Right hindlimb (tissue), 1 donor: ENCODE data around the gene COLEC12.
"Not testable (repeated sequence)": the region's sequence is repeated elsewhere in the genome, so short reads cannot be mapped to it uniquely, and the experiment has no call there.

ENCODE experiments used
- DNase-seq: peaks from one replicate; pipeline ENCODE4 v3.0.0-alpha.2; 2018

COLEC12 gene

GRCh38 chr18:313931-314330 lies 186.6 kb downstream of the COLEC12 start:
- no peak for DNase-seq

DNA sequence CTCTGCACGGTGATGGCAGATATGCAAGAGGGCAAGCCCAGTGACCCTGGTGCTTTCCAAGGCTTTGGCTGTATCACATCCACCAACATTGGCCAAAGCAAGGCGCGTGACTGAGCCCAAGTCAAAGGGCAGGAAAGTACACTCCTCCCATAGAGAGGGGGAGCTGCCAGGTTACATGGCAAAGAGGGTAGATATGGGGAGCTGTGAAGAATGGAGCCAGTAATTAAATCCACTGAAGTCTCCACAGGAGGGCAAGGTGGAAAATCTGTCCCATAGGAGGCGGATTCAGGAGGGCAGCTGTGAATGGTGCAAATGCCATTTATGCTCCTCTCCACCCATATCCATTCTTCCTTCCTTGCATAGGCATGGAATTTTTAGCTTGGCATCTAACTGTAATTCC lies 188.1 kb downstream of the COLEC12 start:
- DNase-seq, result no peak

- no peak for DNase-seq
Measured at GRCh38 chr18:310042-310441, 190.5 kb downstream of the COLEC12 start.

GRCh38 chr18:308086-308485 lies 192.4 kb downstream of the COLEC12 start:
- not testable (repeated sequence) for DNase-seq

DNA sequence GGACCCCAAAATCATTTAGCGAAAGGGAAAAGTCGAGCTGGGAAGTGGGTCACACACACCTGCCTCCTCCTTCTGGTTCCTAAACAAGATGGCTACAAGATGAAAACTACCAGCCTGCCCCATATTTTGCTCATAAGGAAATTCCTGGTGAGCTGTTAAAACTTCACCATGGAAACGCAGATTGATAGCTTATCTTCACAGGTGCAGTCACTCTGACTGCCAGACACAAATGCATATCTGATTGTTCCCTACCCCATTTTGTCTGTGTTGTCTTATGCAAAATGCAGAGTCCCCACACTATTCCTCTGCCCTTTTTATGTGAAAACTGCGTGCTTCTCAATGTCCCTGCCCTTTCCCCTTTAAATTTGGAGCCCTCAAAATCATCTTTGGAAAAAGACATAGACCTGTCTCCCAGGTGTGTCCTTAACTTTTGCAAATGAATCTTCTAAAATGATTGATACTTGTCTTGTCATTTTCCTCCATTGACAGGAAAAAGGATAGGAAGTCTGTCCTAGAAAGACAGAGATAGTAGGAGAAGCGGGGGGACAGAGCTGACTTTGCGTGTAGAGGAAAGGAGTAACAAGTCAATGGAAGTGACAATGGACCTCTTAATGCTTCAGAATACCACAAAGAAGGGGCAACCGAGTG lies 193.8 kb downstream of the COLEC12 start:
- no peak for DNase-seq

DNA sequence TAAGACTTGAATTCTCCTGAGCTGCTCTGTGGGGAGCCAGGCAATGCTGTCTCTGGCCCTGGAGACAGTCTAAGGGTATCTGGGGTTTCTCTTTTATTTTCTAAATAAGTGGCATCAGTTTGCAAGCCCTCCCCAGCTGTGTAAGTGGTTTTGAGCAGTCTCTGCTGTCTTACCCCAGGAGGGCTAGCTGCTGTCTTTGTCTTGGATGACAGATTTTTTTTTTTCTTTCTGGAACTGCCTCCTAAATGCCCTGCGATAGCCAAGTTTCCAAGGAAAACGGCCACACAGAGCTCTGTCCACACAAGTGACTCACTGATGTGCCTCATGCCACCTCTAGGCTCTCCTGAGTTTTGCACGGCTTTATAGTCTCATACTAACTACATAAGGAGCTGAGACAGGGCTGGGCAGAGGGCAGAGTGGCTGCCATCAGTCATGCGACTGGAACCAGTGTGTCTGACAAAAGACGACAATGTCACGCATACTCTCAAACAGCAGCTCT lies 195.4 kb downstream of the COLEC12 start:
- no peak for DNase-seq

DNA sequence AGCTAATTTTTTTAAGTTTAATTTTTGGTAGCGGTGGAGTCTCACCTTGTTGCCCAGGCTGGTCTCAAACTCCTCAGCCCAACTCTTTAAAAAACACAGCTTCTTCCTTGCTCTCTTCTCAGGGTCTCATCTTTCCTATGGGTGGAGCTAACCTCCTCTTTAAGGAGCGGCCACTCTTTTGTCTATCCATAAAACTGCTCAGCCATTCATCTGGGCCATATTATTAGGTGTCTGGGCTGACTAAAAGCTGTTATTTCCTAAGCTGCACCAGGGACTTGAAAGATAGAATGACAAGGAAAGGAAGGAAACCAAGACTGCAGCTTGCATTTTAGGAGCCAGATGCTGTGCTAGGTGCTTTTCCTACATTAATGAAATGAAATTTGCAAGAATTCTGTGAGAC lies 196.9 kb downstream of the COLEC12 start:
- DNase-seq, result no peak

DNA sequence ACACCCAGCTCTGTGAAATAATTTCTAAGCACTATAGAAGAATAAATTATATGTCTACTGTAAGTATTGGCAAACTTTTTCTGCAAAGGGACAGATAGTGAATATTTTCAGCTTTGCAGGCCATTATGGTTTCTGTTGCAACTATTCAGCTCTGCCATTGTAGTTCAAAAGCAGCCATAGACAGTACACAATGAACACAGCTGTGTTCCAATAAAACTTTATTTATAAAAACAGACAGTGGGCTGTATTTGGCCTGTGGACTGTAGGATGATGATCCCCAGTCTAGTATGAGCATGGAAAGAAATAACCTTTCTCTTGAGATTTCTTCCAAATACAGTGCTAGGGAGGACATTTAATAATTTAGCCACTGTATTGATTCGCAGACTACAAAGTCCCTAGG lies 197.5 kb downstream of the COLEC12 start:
- DNase-seq, result no peak

DNA sequence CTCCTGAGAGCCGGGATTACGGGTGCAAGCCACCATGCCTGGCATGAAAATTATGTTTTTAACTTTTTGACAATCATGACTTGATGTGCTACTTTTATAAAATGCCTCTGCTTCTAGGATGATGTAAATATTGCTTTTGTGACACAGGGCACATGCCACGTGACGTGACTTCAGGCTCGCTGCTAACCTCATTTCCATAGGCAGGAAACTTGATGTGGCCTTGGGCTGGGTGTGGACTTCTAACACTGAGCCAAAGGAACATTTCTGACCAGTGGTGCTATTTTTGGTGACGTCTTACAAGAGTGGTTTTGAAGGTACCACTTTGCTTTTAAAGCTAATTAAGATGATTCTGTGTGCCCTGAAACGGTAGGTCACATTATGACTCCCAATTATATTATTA lies 198.4 kb downstream of the COLEC12 start:
- DNase-seq, result no peak

DNA sequence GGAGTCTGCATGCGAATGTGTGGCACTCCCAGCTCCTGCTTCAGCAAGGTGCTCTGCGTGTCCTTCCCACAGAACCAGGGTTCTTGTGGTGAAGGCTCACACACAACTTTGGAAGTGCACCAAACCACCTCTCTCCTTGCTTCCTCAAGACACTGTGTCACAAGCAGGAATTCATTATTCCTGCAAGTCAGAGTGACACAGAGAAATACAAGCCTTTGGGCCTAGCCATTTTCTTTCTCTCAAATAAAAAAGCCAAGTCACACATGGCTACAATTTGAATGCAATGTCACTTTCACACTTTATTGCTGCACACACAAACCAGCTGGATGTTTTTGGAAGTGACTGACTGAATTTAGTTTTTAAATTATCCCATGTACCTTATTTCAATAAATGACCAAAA lies 202.6 kb downstream of the COLEC12 start:
- DNase-seq, result no peak

DNA sequence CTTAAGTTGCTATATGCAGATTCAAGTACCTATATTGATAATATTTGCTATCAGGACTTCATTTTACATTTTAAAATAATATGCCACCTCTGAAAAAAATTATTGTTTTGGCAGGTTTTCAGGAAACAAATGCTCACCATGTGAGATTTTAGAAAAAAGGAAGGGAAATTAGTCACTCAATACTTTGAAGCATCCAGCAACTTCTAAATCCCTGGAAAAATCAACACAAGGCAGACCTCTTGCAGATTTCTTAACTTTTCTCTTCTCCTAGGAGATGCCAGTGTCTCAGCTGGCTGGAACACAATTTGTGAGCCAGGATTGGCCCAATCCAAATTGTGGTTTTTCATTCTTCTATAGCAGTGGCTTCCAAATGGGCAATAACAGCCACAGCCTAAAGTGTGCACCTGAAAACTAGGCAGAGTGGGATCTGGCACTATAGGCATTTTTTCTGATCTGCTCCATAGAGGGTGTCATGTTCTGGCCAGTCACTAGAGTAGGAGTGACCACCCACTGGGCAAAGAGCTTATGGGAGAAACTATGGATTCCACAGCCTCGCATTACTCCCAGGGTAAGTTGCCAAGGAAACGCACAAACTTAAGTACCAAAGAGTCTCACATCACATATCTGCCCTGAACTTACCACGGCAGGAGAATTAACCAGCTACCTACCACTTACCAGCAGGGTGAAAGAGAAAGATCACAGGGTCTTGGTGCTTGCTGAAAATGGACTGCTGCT lies 204.6 kb downstream of the COLEC12 start:
- no peak for DNase-seq

DNA sequence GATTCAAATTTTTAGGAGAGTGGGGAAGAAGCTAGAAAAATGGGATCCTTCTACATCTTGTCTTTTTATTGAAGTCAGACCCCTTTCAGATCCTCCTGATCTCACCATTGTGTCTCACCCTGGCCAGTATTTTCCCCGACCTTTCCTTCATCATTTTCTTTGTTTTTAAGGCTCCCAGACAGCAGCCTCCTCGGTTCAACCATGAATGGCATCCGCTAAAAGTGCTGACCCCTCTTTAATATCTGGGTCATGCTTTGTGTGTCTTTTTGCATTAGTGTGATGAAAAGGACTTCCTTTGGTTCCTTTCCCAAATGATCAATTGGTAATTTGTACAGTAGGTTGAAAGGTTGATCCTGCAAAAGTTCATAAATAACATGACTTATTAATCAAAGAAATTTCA lies 205.9 kb downstream of the COLEC12 start:
- DNase-seq, result no peak

GRCh38 chr18:293536-293935 lies 207.0 kb downstream of the COLEC12 start:
- DNase-seq, result no peak

- no peak for DNase-seq
Measured at GRCh38 chr18:292271-292670, 208.2 kb downstream of the COLEC12 start.

- DNase-seq, result not testable (repeated sequence)
Measured at GRCh38 chr18:289970-290369, 210.5 kb downstream of the COLEC12 start.

GRCh38 chr18:289026-289425 lies 211.5 kb downstream of the COLEC12 start:
- DNase-seq, result no peak

GRCh38 chr18:286515-287310 lies 213.8 kb downstream of the COLEC12 start:
- DNase-seq, result no peak

- DNase-seq, result no peak
Measured at GRCh38 chr18:285817-286216, 214.7 kb downstream of the COLEC12 start.

DNA sequence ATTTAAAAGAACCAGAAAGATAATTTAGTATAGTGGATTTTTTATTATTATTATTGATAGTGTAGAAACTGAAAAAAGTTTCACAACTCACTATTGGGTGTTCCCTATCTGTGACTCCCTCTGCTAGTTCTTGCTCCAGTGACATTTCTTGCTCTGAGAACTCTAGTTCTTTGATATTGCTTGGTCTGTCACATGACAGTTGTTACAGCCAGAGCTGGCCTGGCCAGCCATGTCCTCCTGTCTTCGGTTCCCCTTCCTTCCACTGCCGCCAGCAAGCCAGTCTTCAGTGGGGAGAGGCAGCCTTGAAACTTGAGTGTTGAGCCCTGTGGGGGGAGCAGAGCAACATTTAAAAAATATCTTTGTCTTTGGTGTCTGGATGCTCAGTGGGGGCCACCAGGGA lies 225.0 kb downstream of the COLEC12 start:
- DNase-seq, result no peak

DNA sequence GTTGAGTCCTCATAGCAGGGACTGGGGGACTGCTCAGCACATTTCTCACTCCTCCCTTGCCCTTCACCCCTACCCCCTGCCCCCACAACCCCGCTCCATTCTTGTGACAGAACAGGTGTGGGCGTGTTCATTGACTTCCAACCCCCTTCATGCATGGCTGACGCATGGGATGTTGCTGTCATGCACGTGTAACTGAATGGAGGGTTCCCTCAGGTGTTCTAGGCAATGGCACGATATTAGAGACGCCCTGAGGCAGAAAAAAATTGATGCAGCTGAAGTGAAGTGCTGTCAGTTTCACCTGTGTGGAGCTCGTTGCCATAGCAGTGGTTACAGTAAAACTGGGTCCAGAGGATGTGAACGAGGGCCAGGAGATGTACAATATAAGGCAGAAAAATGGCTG lies 226.2 kb downstream of the COLEC12 start:
- no peak for DNase-seq

DNA sequence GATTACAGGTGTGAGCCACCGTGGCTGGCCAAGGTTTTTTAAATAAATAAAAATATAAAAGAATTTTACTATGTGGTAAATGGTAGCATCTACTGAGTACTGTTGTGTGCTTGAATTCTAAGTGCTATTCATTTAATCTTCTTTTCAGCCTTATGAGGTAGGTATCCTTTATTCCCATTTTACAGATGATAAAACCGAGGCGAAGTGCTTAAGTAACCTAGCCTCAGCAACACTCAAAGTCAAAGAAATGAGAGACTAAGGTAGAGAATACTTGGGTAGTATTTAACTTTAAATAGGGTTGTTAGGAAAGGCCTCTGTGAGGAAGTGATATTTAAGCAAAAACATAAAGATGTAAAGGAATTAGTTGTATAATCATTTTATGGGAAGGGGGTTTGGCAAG lies 227.0 kb downstream of the COLEC12 start:
- no peak for DNase-seq

GRCh38 chr18:272650-273049 lies 227.9 kb downstream of the COLEC12 start:
- no peak for DNase-seq

DNA sequence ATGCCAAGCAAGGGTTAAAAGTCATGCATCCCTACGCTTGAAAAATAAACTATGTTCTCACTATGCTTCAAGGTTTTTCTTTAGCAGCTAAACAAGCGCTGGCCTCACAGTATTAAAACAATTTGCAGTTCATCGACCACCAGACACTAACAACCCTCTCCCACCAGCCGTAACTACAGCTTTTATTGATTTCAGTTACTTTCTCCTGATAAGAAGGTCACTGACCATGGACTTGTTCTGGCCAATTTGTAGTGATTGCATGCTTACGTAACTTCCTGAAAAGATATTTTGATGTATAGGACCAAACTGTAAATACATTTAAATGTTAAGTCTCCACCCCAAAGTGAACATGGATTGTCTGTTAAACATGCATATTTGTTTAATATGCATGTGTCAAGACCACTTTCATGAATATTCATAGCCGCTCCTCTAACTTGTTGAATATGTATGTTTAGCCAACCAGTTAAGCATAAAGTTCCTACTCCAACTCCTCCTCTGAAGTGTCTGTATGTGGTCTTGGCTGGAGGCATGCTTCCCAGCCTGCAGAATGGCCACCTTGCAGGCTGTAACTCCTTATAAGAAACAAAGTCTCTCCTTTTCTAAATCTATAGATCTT lies 230.9 kb downstream of the COLEC12 start:
- DNase-seq, result no peak
